ENCODE data around the gene MEIS2. TPM values are rescaled to one million over a fixed set of nuclear protein-coding genes. Genes with fewer than 3 reads are reported as not detected.

Gene MEIS2
- total RNA-seq, 1 donor from 2014 or later, result 6.7 TPM

DNA sequence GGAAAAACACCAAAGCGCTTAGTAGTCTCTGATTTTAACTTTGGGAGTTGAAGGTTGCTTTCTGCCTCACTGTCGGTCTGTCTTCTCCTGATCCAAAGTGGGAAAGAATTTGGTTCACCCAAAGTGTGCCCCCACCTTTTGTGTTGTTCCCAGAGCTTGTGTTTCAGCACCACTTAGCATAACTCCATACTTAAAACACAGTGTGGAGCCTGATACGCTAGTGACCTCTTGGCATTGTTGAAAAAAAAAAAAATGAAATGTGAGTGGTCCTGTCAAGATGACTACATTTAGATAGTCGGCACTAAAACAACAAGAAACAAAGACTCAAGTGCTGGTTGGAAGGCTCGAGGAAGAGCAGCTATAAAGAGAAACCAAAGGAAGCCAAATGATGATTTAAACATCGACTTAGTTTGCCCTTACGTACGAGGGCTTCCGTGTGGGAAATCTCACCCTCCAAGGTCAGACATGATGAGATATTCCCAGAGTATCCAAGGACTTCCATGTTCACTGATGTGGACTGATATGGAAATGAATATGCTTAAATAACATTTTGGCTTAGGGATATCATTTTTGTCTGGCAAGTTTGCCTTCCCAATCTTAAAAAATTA lies 178.8 kb downstream of the MEIS2 start:
- Histone ChIP-seq H3K36me3 (ENCODE audit: control insufficient read depth, insufficient read depth, low read length) (no peaks in the 10 kb centered on the region), H3K27me3 (ENCODE audit: control insufficient read depth, insufficient read depth, low read length) (no peaks in the 10 kb centered on the region), H3K4me3 (ENCODE audit: low read depth, low read length) (no peak overlapping the region)
- DNase-seq (ENCODE audit: low read depth), result no peak
- TF ChIP-seq CTCF (IDR thresholded peaks at IDR 0.05; ENCODE audit: insufficient read depth, low read length, poor library complexity, severe bottlenecking), result no peak

DNA sequence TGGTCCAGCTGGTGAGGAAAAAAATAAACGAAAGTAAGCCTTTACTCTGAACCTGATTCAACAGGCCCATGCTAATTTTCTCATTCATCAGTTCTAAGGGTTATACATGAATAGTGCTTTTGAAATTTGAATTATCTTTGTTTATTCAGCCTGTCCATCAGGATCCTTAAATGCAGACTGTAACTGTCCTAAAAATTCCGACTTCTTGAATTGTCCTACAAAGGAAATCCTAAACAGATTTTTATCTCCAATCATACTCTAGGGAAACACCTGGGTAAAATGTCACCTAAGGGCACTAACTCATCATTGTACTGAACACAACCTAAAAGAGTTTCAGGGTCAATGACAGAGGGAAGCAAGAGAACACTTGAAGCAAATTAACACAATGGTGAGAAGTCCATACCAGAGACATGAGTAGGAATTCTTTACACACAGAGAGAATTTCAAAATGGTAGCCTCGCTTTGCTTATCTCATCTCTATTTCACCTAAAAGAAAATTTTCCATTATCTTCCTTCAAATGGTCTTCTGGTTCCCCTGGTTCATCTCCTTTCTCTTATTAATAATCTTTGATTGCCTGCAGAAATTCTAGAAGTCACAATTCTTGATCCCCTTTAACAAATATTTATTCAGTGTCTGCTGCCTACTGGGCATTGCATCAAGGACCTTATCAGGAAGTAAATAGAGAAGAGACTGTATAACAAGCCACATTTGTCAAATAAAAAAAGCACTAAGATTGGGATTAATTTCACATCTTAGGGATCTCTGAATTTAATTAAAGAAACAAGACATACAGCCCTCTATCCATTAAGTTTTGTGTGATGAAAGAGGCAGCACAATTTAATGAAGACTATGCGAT lies 182.7 kb downstream of the MEIS2 start:
- Histone ChIP-seq H3K27me3 (ENCODE audit: control insufficient read depth, insufficient read depth, low read length) (no peaks in the 10 kb centered on the region), H3K36me3 (ENCODE audit: control insufficient read depth, insufficient read depth, low read length) (no peaks in the 10 kb centered on the region)

DNA sequence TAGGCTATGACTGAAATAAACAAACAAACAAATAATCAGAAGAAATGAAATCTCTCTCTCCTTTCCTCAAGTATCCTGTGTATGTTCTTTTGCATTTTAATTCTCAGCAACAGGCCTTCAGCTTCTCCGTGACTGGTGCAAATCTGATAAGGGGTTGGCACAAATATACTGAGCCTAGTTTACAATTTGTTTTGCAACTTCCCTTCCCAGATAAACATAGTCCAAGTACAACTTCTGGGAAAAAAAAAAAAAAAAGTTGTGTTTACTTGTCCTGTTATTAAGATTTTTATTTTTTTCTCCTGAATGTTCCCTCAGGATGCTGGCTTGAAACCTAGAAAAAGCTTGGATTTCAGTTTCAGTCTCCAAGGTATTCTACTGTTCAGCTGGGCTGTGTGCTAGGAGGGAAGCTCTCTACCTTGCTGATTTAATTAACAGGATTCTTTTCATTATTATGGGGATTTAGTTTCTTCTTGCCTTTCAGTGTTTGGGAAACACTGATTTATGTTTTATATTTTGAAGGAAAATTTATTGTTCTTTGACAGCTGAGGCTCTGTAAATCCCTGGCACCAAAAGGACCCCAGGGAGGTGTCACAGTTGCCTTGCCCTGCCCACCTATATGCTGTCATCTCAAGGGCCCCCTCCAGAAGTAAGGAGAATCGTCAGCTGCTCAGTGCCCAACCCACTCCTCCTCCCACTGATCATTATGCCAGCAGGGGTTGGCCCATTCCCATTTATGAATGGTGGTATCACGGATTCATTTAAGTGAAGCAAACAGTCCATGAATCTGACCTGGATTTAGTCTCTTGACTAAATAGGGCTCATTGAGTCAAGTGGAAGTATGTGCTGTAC lies 185.2 kb downstream of the MEIS2 start:
- TF ChIP-seq CTCF (IDR thresholded peaks at IDR 0.05; ENCODE audit: insufficient read depth, low read length, poor library complexity, severe bottlenecking), result no peak
- DNase-seq (ENCODE audit: low read depth), result no peak
- H3K4me3 ChIP-seq (ENCODE audit: low read depth, low read length), result no peak overlapping the region
- no peaks in the 10 kb centered on the region for H3K27me3 ChIP-seq (ENCODE audit: control insufficient read depth, insufficient read depth, low read length)
- H3K36me3 ChIP-seq (ENCODE audit: control insufficient read depth, insufficient read depth, low read length), result no peaks in the 10 kb centered on the region

More for the DNA sequence above, 182.7 kb downstream of the MEIS2 start:
- no peak for DNase-seq (ENCODE audit: low read depth)
- TF ChIP-seq CTCF (IDR thresholded peaks at IDR 0.05; ENCODE audit: insufficient read depth, low read length, poor library complexity, severe bottlenecking), result no peak
- H3K4me3 ChIP-seq (ENCODE audit: low read depth, low read length), result no peak overlapping the region

DNA sequence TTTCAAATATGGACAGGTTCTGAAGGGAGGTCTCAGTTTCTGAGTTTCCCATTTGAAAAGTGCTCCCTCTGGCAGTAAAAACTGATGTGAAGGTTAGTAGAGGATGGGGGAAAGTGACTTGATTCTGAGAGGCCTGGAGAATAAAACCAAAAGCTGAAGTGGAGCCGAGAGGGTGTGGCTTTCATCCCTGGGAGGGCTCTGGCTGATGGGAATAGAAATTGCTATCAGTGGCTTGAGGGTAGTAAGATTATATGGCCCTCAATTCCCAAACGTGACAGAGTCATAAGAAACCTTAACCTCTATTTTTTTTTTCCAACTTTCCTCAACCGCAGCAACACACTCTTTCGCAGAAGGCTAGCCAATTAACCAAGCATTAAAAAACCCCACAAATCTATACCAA lies 185.9 kb downstream of the MEIS2 start:
- H3K36me3 ChIP-seq (ENCODE audit: control insufficient read depth, insufficient read depth, low read length), result no peaks in the 10 kb centered on the region
- H3K4me3 ChIP-seq (ENCODE audit: low read depth, low read length), result no peak overlapping the region
- no peaks in the 10 kb centered on the region for H3K27me3 ChIP-seq (ENCODE audit: control insufficient read depth, insufficient read depth, low read length)
- no peak for TF ChIP-seq CTCF (IDR thresholded peaks at IDR 0.05; ENCODE audit: insufficient read depth, low read length, poor library complexity, severe bottlenecking)
- no peak for DNase-seq (ENCODE audit: low read depth)

- no peak for DNase-seq (ENCODE audit: low read depth)
- no peak overlapping the region for H3K4me3 ChIP-seq (ENCODE audit: low read depth, low read length)
- no peaks in the 10 kb centered on the region for H3K36me3 ChIP-seq (ENCODE audit: control insufficient read depth, insufficient read depth, low read length)
- no peaks in the 10 kb centered on the region for H3K27me3 ChIP-seq (ENCODE audit: control insufficient read depth, insufficient read depth, low read length)
- TF ChIP-seq CTCF (IDR thresholded peaks at IDR 0.05; ENCODE audit: insufficient read depth, low read length, poor library complexity, severe bottlenecking), result no peak
Observed at GRCh38 chr15:36912311-36912712, 188.0 kb downstream of the MEIS2 start.

Measured in kidney epithelial cell (primary cell).